NCI-H345 treated with DMSO at 0.1 percent for 48 hours (cell line): ENCODE measurements around the gene ST3GAL3.
A peak's percentile ranks its signal among the peaks of the same experiment; 100 is the strongest.

Source experiments
- DNase-seq: peaks from one replicate; lab custom pipeline; 2025; ENCODE audit not compliant: unreplicated experiment; lab: John Stamatoyannopoulos, UW

Gene ST3GAL3

DNA sequence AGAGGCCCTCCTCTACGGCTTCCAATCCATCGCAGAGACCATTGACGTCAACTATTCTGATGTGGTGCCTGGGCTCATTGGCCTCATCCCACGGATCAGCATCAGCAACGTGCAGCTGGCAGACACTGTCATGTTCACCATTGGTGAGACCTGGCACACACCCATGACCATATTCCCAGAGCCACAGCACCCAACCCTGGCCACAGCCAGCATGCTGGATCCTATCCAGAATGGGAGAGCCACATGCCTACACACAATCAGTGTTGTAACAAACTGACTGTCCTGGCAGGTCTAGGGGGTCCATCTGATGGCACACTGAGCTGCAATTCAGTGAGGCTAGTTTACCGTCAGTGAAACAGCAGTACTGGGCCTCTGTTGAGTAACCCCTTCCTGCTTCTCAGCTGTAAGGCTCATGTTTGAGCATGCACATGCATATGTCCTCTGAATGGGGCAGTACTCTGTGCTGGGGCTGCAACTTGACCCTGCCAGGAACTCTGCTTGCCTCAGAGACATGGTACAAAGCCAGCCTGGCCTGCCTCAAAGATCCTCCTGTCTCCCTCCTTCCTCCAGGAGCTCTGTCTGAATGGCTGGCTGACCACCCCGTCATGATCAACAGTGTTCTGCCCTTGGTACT is 250.2 kb downstream of the ST3GAL3 start:
- no peak for DNase-seq

DNA sequence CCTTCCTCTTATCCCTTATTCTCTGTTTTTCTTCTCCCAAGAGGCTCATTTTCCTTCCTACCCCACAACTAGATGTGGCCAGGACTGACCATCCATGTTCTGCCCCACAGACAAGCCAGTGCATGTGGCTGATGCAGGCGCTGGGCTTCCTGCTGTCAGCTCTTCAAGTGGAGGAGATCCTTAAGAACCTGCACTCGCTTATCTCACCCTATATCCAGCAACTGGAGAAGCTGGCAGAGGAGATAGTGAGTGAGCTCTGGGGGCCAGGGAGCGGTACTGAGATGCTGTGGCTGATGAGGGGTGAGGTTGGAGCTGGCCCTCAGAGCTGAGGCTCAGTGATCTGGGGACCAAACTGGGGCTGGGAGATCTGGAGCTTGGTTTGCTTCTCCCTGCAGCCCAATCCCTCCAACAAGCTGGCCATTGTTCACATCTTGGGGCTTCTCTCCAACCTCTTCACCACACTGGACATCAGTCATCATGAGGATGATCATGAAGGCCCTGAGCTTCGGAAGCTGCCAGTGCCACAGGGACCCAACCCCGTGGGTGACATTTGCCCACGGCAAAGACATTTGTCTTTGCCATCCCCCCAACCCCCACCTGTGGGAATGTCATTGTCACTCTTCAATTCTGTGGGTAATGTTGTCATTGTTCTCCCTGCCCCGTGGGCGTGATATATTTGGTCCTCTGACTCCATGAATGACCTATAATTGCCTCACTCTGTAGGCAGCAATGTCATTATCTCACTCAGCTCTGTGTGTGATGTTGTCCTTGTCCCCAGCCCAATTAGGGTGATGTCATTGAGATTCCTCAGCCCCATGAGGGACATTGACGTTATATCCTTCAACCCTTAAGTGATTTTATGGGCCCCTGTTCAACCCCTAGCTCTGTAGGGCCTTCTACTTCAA is 251.3 kb downstream of the ST3GAL3 start:
- DNase-seq: no peak

DNA sequence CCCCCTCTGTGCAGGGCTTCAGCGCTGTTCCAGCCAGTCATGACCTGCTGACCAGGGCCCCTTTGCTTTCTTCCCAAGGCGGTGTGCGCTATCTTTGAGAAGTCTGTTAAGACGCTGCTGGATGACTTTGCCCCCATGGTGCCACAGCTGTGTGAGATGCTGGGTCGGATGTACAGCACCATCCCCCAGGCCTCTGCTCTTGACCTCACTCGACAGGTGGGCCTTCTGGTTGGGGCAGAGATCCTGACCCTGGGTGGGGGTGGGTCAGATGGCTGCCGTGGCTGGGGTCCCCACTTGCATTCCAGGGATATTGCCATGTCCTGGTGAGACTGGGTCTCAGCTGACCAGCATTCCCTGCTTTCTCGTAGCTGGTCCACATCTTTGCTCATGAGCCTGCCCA is 253.5 kb downstream of the ST3GAL3 start:
- DNase-seq: no peak

DNA sequence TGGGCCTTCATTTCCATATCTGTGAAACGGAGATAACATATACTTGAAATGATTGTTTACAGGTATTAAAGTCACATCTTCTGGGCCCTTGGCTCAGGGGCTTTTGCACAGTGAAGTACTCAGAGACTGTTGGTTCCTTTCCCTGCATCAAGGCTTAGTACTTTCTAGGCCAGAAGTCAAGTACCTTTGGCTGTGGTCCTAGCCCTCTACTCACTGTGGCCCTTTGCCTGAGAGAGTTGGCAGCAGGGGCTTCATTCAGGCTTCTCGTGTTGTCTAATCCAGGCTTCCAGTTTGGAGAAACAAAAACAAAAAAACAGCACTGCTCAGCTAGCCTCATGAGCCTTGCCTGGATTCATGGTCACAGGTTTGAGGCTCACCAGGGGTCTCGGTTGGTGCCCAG is 254.4 kb downstream of the ST3GAL3 start:
- no peak for DNase-seq

DNA sequence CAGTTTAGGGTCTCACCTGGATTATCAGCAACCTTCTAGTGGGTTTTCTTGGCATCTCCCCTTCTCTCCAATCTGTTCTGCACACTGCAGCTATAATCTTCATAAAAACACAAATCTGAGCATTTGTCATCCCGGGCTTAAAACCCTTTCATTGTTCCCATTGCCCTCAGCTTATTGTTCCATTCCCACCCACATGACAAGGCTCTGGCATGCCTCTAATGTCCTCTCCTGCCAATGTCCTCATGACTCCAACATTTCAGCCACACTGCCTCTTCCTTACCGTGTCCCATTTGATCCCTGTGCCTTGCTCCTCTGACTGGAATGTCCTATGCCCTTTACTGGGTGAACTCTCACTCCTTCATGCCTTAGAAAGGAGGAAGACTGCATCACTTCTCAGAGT is 255.0 kb downstream of the ST3GAL3 start:
- DNase-seq: no peak

DNA sequence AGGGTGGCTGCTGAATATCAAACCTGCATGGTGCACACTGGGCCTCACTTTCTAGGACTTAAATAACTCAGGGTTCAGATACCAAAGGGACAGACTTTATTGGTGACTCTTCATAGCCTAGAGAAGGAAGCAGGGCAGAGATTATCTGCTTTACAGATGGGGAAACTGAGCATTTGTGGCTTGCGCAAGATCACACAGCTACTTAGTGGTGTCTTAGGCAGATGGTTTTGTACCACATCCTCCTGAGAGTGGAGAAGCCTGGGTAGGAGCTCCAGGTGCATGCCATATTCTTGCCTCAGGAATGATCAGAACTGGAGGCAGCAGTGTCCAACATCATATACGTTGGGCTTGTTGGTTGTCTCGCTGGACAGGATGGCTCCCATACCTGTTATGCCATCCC is 255.7 kb downstream of the ST3GAL3 start:
- no peak for DNase-seq

DNA sequence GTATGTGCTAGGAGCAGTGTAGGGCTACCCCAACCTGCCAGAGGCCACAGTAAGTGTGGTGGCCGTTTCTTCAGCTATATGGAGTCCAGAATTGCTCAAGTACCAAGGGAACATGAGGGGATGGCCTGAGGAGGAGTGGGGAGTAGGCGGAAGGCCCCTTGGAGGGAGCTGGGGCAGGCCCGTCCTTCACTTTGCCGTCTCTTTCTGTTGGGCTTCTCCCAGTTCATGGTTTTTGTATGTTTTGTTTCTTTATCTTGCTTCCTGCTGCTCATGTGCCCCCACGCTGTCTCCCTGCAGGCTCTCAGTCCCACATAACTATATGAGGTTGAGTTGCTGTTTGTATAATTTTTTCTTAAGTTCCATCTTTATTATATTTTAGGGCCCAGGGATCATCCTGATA is 256.6 kb downstream of the ST3GAL3 start:
- no peak for DNase-seq

DNA sequence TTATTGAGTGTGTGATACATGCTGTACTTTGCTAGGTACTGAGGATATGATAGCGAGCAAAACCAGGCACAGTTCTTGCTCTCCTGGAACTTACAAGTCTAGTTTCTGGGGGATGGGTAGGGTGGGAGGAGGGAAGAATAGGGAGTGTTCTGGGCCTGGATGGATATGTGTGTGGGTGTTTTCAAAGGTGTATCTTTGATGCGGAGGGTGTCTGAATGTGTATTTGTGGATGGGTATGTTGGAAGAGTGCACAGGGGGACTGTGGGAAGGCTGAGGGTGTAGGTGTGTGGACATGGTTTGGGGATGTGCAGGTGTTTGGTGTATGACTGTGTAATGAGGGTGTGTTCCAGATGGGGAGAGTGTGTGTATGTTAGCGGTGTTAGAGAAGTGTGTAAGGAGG is 258.0 kb downstream of the ST3GAL3 start:
- no peak for DNase-seq

DNA sequence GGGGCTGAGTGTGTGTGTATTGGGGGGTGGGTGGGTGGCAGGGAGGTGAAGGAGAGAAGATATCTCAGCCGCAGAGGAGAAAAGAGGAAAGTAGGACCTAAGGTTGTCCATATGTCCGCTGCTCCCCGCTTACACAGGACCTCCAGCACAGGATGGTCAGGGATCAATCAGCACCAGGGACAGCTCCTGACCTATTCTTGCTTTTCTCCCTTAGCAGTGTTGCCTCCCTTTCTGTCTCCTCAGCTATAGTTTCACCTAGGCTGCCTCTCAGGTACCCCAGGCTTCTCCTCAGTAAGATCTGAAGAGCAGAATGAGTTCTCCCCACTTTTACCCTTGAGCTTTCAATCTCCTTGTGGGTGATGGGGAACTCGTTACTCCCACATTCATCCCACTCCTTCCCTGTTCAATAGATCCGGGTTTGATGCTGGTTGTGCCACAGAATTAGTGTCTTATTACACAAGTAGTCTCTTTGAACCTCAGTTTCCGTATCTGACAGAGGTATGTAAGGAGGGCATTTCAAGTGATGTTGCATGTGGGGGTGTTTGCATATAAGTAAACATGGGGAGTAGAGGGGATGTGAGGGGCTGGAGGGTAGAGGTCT is 261.1 kb downstream of the ST3GAL3 start:
- no peak for DNase-seq

DNA sequence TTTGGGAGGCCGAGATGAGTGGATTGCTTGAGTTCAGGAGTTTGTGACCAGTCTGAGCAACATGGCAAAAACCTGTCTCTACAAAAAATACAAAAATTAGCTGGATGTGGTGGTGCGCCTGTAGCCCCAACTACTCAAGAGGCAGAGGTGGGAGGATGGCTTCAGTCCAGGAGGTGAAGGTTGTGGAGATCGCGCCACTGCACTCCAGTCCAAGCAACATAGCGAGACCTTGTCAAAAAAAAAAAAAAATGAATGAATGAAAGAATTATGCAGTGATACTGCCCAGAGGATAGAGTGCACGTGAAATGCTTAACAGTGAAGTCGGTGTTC is 262.0 kb downstream of the ST3GAL3 start:
- DNase-seq: no peak

DNA sequence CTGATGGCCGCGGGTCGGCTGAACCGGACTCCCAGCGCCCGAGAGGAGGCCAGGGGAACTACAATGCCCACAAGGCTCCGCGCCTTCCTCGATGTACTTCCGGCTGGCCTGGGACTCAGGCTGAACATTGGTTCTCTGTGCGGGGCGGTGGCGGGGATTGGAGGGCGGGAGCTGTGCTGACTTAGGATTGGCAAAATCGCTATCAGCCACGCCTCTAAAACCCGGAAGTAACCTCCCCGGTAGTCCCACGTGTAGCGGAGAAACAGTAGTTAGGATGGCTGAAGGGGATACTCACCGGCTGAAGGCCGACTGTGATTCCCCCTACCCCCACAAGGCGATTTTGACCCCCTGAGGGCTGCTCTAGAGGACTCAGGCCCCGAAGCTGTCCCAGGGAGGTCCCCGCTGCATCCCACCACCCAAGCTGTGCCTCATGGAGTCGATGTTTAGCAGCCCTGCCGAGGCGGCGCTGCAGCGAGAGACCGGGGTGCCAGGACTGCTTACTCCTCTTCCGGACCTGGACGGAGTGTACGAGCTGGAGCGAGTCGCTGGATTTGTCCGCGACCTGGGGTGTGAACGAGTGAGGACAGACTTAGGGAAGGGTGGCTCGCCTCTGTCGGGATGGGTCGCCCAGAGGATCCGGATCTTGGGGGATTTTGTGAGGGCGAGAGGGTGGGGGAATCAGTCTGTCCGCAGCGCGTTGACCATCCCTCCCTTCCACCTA is 262.6 kb downstream of the ST3GAL3 start, which contains the start of gene DPH2:
DPH2 (plus strand) TSS at position 265 of the 721 bp plus-strand sequence; CDS start at position 431, 166 bp downstream.
- DNase-seq: peak; percentile 93

DNA sequence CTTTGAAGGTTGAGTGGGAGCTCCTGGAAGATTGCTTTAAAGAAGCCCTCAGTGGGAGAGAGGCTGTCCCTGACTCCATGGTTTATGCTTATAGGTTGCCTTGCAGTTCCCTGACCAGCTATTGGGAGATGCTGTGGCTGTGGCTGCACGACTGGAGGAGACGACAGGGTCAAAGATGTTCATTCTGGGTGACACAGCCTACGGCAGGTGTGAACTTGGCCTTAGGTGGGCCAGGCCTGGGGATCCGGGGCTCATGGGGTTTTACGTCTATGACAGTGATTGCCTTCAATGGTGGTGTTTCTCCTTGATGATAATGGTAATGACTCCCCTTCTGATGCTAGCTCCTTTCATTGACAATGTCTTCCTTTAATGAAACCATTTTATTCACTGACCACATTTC is 263.2 kb downstream of the ST3GAL3 start:
- DNase-seq: no peak

DNA sequence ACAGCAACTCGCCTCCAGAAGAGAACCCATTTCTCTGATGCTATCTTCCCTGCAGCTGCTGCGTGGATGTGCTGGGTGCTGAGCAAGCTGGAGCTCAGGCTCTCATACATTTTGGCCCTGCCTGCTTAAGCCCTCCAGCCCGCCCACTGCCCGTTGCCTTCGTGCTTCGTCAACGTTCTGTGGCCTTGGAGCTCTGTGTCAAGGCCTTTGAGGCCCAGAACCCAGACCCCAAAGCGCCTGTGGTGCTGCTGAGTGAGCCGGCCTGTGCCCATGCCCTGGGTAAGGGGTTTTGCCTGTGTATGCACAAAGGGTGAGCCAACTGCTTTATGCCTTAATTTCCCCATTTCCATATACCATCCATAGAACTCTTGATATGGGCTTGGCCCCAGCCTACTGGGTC is 263.6 kb downstream of the ST3GAL3 start:
- DNase-seq: no peak

DNA sequence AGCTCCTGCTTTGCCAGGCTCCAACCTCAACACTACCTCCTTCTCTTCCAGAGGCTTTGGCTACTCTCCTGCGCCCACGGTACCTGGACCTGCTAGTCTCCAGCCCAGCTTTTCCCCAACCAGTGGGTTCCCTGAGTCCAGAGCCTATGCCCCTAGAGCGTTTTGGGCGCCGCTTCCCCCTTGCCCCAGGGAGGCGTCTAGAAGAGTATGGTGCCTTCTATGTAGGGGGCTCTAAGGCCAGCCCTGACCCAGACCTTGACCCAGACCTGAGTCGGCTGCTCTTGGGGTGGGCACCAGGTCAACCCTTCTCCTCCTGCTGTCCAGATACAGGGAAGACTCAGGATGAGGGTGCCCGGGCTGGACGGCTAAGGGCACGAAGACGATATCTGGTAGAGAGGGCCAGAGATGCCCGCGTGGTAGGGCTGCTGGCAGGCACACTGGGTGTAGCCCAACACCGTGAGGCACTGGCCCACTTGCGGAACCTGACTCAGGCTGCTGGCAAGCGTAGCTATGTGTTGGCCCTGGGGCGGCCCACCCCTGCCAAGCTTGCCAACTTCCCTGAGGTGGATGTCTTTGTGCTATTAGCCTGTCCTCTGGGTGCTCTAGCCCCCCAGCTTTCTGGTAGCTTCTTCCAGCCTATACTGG is 264.1 kb downstream of the ST3GAL3 start:
- DNase-seq: no peak

DNA sequence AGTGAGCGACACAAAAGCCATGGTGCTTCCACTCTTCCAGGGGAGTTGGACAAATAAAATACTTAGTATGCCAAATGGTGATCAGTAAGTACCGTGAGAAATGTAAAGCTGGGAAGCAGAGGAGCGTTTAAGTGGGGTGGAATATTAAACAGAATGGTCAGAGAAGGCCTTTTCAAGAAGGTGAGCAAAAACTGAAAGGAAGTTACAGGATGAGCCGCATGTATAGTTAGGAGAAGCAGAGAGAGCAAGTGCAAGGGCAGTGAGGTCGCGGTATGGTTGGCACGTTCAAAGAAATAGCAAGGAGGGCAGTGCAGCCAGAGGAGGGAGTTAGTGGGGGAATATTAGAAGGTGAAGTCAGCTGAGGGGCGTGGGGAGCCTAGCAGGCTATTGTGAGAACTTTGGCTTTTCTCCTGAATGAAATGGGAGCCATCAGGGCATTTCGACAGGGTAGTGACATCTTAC is 266.7 kb downstream of the ST3GAL3 start:
- no peak for DNase-seq

DNA sequence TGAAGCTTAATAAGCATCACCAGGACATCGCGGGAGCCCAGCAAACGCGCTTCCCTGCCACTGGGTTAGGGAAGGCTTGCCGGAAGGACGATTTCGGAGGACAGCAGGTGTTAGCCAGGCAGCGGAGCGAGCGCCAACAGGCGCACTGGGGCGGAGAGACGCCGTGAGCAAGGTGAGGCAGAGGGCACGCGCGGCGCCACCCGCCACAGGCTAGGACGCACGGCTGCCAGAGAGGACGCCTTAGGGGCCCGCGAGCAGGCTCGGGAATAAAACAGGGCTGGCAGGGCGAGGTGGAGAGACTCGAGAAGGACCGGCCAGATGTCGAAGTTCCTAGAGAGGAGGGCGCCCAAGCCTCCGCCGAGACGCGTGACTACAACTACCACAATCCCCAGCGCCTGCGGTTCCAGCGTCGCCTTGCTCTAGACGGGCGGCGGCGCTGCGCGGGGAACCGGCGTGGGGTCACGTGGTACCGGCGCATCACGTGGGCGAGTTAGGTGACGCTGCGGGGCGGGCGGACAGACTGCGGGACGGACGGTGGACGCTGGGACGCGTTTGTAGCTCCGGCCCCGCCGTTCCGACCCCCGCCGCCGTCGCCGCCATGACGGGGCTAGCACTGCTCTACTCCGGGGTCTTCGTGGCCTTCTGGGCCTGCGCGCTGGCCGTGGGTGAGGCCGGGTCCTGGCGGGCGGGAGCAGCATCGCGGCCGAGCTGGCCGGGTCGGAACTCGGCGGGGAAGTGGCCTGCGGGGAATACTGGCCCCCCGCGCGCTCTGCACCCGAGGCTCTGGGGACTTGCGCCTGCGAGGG is 267.3 kb downstream of the ST3GAL3 start, which contains the start of gene ATP6V0B:
ATP6V0B (plus strand) TSS at position 518 of the 806 bp plus-strand sequence; CDS start at position 599, 81 bp downstream.
- DNase-seq: peak; percentile 88

DNA sequence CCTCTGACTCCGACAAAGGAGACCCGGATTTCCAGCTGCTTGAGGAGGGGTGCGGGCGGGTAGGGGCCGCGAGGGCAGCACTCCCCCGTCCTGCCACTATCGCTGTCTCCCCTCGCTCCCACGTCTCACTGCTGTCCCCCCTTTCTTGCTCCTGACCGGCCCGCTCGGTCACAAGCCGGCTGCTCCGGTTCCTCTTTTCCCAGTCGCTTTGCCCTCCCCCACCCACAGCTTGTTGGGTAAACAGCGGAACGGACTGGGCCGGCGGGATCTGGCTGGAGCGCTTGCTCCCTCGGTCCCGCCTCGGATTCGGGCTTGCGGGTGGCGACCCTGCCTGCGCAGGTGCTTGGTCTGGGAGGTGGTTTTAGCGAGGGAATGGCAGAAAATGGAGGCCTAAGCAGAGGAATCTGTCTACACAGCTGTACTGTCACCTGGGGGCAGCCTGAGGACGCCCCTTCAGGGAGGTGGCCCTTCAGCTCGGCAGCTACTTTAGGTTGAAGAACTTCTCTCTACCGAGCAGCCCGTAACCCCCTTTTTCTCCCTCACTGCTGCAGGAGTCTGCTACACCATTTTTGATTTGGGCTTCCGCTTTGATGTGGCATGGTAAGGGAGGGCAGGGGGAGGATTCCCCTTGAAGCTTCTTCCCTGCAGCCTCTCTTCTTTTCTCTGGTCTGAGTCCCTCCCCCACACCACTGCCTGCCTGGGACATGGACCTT is 268.1 kb downstream of the ST3GAL3 start:
- no peak for DNase-seq

DNA sequence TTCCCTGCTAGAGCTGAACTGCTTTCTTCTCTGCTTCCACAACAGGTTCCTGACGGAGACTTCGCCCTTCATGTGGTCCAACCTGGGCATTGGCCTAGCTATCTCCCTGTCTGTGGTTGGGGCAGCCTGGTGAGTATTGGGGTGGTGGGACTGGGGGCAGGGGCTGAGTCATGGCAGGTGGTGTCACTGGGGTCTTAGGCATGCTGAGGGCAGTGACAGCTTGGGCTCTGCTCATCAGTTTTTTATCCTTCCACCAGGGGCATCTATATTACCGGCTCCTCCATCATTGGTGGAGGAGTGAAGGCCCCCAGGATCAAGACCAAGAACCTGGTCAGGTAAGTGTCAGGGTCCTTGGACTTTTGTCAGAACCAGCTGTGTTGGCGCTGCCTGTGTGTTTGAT is 268.7 kb downstream of the ST3GAL3 start:
- DNase-seq: no peak

DNA sequence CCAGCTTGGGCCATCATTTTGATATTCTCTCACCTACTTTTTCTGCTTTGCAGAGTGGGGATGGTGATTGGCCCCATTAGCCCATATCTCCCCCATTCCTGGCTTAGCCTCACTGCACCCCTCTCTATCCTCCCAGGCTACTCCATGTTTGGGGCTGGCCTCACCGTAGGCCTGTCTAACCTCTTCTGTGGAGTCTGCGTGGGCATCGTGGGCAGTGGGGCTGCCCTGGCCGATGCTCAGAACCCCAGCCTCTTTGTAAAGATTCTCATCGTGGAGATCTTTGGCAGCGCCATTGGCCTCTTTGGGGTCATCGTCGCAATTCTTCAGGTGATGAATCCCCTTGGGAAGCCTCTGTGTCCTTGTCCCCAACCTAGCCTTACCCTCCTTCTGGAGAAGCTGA is 269.6 kb downstream of the ST3GAL3 start:
- DNase-seq: no peak
